Left renal cortex interstitium (tissue), 4 donors: ENCODE results near the gene DNMT1. TPM values are rescaled to one million over a fixed set of nuclear protein-coding genes. Genes with fewer than 3 reads are reported as not detected.
A peak's percentile ranks its signal among the peaks of the same experiment; 100 is the strongest.

ENCODE experiments used
- DNase-seq, 4 donors: peaks; one replicate each; pipeline ENCODE4 v3.0.0-alpha.2; 2013; ENCODE audit warnings: low read depth in 4 of 4, low spot score in 2 of 4, missing footprints in 1 of 4
- polyA plus RNA-seq, 4 donors: library from polyadenylated mRNA; unstranded; fragments of 120-200 nt; gene quantifications; one replicate each; pipeline ENCODE4 v1.2.1, GENCODE V29; 2013; ENCODE audit not compliant: insufficient read length in 4 of 4

Gene DNMT1
- polyA plus RNA-seq, 4 donors = 80.7 to 129 (median 108) TPM

DNA sequence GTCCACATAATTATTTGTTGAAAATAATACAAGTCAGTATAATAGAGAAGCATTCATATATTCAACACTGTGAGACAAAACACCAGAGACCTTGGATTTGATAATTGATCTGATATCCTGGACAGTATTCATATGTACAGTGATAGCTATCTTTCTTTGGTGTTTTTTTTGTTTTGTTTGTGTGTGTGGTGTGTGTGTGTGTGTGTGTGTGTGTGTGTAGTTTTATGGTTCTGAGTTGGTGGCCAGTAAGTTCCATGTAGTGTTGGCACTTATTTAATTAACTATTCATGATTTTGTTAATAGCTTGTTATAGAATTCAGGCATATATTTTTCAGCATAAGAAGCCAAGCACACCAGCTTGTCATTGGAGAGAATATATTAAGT is 90.6 kb downstream of the DNMT1 start:
- DNase-seq = no peak

DNA sequence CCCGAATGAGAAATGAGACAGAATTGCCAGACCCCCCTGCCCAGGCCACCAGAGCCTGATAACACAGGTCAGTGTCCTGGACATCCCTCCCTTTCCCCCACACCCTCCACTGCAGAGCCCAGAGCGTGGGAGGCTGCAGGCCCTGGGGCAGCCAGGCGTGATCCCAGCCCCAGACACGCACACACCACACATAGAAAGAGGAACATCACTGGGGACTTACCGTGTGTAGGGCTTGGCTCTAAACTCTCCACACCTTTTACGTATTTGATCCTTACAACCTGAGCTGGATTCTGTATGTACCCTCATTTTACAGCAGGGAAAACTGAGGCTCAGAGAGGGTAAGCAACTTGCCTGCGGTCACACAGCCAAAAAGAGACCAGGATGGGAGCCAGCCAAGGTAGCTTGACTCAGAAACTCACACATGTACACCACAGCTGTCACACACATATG is 91.9 kb downstream of the DNMT1 start:
- DNase-seq = no peak

DNA sequence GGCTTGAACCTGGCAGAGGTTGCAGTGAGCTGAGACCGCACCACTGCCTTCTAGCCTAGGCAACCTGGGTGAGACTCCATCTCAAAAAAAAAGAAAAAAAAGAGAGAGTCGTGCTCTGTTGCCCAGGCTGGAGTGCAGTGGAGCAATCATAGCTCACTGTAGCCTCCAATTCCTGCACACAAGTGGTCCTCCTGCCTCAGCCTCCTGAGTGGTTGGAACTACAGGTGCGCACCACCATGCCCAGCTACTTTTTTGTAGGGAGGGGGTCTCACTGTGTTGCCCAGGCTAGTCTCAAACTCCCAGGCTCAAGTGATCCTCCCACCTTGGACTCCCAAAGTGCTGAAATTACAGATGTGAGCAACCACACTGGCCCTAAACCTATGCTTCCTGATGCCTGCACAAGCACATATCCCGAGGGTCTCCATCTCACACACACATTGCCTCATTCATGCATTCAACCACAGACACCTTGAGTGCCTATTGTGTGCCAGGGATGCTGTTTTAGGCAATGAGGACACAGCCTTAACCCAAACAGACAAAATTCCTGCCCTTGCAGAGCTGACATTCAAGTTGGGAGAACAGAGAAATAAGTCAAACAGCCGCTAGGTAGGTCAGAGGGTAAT is 94.5 kb downstream of the DNMT1 start:
- DNase-seq = no peak

DNA sequence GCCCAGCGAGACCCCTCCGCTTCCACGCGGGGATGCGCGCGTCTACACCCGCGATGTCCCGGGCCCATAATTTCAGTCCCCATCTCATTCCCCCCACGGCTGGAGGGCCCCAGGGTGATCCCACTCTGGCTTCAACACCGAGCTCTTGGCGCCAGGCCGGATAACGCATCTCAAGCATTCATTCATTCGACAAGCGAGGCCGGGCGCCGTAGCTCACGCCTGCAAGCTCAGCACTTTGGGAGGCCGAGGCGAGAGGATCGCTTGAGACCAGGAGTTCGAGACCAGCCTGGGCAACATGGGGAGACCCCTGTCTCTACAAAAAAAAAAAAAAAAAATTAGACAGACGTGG is 98.2 kb downstream of the DNMT1 start:
- no peak for DNase-seq

DNA sequence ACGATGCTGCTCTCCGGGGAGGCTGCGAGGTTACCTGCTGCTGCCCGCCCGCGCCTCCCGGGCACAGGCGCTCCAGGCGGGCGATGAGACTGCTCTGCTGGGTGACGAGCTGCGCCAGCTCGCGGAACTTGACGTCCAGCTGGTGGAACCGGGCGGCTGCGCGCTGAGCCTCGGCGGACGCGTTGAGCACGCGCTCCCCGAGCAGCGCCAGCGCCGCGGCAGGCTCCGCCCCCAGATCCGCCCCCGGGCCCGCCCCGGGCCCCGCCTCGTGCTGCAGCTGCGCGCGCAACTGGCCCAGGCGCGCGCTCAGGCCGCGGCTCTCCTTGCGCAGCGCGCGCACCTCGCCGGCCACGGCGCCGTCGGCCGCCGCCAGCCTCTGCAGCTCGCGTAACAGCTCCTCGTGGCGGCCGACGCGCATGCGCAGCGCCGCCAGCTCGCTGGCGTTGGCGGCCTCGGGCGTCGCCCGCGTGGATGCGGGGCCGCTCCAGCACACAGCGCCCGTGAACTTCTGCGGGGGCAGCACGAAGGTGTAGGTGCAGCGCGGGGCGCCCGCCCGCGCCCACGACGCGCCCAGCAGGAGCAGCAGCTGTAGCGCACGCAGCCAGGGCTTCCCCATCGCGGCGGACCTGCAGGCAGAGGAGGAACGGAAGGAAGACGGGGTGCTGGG is 98.7 kb downstream of the DNMT1 start:
- DNase-seq = peak in 3 of 4 donors; percentile 71 to 79 (median 78)

DNA sequence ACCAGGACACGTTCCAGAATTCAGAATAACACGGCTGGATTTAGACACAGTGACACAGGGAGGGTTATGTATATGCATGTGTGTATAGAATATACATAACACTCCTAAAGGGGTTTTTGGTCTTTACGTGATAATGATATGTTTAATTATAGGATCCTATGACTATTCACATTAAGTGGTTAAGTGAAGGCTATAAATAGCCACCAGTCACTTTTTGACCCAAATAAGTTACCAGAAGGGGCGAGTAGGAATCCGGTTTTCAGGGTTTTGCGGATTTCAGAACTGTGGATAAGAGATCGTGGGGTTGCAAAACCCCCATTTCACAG is 99.2 kb downstream of the DNMT1 start:
- DNase-seq = no peak

DNA sequence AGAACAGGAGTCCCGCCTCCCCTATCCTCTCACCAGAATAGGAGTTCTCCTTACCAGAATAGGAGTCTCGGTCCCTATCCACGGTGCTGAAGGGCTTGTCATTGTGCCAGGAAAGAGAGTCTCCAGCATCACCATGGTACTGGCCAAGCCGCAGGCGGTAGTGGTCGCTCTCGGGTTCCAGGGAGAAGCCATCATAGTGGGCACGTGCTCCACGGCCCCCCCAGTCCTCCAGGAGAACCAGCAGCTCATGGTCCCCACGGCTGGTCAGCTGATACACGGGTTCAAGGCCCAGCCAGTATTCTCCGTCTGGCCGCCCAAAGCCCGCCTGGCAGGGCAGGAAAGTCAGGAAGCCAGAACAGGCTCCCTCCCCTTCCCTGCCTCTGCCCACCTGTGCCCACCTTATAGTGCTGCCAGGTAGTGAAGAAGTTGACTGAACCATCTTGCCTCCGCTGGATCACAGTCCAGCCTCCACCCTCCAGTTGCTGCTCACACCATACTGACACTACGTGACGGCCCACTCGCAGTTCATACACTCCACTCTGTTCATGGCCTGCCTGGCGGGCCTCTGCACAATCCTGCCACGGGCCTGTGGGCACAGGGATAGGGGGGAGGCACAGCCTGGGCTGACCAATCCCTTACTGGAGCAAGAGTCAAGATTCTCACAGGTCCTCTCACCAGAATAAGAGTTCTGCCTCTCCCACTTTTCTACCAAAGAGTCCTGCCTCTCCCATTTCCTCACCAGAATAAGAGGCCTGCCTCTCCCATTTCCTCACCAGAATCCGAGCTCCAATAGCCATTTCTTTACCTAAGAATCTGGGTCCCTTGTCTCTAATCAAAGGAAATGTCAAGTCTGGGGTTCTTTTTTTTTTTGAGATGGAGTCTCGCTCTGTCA is 101.2 kb downstream of the DNMT1 start:
- DNase-seq = no peak

DNA sequence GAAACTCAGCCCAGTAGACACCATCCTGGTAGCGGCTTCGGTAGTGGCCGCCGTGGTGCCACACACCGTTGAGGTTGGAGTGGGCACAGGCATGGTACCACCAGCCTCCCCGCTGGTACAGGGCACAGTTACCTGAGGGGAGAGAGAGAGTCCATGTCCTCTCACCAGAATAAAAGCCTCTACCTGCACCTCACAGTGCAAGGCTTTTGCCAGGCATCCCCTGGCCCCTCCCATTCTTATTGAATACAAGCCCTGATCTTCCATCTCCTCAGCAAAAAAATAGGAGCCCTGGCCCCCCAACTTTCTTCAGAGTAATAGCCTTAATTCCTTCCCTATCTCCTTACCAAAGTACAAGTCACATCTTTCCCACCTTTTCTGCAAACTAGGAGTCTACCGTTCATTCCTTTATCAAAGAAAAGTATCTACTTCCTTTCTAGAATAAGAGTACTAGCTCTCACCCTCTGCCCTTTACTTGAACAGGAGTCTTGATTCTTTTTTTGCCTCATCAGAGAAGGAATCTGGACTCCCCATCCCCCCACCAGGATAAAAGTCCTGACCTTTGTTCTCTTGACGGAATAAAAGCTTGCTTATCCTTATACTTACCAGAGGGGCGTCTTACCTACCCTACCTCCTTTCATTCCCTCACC is 102.0 kb downstream of the DNMT1 start:
- no peak for DNase-seq

DNA sequence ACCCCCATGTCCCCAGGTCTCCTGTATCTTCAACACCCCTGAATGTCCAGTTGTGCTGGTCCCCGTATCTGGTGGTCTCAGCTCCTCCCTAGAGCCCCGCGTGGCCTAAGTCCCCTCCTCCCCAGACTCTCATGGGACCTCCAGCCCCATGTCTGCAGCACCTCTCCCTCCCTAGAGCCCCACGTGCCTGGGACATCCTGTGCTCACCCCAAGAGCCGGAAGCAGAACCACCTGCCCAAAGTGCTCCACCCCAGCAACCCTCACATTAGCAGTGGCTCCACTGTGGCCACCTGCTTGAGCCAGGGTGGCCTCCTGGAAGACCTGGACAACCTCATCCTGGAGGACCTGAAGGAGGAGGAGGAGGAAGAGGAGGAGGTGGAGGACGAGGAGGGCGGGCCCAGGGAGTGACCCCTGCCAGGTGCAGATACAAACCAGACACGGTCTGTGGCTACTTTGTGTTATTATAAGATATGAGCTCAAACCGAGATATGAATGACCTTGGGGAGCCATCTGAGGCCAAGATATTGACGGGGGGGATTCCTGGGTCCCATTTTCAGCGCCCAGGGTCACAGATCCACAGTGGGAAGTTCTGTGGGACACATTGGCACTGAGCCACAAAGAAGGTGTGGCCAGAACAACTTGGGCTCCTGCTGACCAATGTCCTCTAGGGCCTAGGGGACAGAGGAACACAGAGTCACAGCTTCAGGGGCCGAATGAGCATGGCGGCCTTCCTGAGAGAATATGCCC is 102.7 kb downstream of the DNMT1 start:
- no peak for DNase-seq

DNA sequence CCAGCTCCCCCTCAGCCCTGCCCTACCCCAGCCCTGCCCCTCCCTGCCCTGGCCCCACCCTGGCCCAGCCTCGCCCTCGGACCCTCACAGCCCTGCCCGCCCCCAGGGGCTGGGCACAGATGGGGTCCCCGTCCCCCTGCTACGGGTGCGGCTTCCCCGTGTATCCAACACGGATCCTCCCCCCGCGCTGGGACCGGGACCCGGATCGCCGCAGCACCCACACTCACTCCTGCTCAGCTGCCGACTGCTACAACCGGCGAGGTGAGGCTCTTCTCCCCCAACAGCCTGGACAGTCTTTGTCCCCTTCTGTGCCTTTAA is 103.4 kb downstream of the DNMT1 start:
- no peak for DNase-seq

DNA sequence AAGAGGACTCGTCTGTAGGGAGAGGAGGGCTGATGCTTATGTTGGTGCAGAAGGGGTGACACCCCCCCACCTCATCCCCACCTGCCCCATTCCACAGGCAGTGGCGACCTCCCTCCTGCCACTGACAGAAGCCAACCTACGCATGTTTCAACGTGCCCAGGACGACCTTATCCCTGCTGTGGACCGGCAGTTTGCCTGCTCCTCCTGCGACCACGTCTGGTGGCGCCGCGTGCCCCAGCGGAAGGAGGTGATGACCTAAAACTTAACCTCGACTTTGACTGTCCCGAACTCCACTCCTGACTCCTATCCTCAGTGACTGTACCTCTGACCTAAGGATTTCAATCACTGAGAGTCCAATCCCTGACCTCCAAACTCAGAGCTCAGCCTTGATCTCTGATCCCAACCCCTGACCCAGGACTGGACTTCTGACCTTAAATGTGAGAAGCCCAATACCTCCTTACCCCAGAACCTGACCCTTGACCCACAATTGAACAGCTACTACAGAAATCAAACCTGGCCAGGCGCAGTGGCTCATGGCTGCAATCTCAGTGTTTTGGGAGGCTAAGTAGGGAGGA is 104.9 kb downstream of the DNMT1 start:
- no peak for DNase-seq

DNA sequence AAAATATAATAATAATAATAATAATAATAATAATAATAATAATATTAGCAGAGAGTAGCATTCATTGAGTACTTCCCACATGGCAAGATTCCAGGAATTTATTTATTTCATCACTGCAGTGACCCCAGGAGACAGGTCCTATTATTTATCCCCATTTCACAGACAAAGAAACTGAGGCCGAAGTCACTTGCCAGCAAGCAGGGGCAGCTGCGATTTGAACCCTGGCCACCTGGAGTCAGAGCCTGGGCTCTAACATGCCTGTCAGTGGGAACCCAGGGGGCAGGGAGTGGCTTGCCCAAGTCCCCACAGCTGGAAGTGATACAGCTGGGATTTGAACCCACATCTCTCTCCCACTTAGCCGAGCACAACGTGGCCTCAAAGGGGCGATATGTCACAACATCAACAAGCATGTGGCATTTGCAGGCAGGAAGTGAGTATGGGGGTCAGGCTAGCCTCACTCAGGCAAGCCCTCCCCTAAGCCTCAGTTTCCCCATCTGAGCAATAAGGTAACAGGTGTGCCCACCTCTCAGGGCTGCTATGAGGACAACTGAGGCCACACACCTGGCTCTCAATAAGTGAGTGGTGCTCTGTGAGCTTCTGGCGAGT is 105.7 kb downstream of the DNMT1 start:
- no peak for DNase-seq

DNA sequence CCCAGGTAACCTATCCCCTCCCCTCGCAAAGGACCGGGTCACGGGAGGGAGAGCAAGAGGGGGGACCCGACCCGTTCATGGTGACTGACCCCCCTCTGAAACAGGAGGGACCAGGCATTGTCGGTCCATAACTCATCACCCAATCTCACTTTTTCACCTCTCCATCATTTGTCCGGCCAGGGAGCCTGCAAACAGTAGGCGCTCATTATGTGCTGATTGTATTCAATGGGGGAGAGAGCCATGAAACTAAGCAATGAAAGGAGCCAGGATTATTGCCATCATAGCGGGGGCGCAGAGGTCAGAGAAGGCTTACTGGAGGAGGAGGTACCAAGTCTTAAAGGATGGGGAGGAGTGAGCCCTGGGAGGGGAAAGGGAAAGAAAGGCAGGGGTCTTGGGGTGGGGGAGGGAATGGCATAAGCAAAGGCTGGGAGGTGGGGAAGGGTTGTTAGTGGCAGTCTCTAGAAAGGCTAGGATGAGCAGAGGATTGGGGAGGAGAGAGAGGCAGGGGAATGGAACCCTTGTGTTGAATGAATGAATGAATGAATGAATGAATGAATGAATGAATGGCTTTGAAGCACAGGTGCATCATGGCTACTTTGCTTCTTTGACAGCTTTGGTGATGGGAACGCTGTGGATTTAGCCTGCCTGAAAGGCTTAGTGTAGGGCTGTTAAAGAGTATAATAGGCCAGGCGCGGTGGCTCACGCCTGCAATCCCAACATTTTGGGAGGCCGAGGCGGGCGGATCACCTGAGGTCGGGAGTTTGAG is 107.3 kb downstream of the DNMT1 start:
- DNase-seq = no peak

DNA sequence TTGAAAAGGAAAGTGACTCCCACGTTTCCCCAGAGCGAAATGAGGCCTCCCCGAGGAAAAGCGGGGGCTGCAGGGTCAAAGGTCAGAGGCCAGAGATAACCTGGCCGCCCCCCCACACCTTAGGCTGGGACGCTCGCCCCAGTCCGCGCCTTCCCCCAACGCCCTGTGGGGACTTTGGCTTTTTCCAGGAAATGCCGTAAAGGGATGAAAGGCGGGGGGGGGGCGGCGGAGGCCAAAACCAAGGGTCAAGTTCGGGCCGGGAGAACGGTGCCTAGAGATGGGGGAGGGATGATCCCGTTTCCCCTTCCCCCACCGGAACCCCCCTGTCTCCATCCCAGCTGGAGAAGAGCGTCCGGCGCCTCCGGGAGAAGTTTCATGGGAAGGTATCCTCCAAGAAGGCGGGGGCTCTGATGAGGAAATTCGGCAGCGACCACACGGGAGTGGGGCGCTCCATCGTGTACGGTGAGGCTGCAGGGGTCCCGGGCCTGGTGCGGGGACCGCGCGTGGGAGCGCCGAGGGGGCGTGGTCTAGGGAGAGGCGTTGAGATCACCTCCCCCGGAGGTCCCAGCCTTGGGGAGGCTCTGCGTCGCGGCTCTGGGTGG is 108.1 kb downstream of the DNMT1 start:
- DNase-seq = no peak

DNA sequence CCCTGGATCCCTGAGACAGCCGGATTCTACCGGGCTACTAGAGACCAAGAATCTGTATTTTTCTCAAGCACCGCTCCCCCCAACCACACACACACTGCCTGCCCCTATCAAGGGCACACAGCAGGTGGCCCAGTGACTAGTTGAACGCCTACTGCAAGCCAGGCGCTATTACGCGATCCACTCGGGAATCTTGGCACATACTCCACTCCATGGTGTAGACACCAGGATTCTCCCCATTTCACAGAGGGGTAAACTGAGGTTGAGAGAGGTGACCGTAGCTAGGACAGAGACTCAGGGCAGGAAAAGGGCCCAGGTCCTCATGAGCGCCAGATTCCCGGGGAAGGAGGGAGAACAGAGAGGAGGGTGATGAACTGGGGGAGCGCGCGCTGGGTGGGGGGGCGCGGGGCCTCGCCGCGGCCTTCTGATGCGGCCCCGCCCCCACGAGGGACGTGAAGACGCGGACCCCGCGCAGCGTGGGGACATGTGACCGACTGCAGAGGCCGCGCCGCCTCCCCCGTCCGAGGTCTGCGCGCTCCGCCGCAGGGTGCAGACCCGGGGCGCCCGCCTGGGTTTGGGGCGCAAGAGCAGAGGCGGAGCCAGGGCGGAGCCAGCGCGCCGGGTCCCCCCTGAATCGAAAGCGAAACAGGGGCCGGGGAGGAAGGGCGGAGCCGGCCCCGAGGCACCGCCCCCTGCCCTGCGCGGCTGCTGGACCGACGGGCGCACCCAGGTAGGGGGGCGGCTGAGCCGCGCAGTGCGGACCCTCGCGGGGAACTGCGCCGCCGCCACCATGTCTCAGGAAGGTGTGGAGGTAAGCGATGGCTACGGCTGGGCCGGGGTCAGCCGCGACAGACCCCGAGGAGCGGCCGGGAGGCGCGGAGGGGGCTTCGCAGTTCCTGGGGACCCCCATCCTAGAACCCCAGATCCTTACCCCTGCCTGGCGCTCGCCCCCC is 108.8 kb downstream of the DNMT1 start, which contains the start of gene SHFL:
Gene SHFL (plus strand): TSS at position 677 of the 950 bp plus-strand sequence. CDS start 111 bp downstream, at position 788.
- no peak for DNase-seq

DNA sequence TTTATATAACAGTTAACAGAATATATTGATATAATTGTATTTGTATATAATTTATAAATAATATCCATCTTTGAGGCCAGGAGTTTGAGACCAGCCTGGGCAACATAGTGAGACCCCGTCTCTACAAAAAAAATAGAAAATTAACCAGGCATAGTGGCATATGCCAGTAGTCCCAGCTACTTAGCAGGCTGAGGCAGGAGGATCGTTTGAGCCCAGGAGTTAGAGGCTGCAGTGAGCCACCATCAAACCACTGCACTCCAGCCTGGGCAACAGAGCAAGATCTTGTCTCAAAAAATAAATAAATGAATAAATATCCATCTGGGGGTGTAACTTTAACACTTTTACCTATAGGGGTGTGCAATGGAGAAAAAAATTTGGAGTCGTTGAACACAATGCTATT is 110.0 kb downstream of the DNMT1 start:
- DNase-seq = no peak

DNA sequence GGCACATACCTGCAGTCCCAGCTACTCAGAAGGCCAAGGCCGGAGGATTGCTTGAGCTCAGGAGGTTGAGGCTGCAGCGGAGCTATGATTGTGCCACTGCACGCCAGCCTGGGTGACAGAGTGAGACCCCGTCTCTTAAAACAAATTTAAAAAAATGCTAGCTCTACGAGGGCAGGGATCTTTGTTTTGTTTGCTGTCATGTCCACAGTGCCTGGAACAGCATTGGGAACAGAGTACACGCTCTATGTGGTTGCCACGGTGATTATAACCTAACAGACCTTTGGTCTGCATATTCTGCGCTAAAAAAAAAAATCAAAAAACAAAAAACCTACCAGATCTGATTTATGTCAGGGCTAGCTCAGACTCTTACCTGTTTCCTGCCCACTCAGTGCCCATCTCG is 110.8 kb downstream of the DNMT1 start:
- no peak for DNase-seq
